SU-DHL-6 (cell line): ENCODE measurements around the gene DENND2A.

Experiments
- EZH2phosphoT487 ChIP-seq: fragments of 200-600 bp; sonication (generic), shearing (Covaris generic); conservative IDR thresholded peaks from 2 replicates; pipeline ENCODE4 v1.6.1; 2018; ENCODE audit warnings: mild to moderate bottlenecking, antibody characterized with exemption, low read length, moderate library complexity, mixed read lengths
- TF ChIP-seq, protein P1 (sequence below): fragments of 200-600 bp; sonication (generic); IDR thresholded peaks from one replicate; pipeline ENCODE4 v1.5.1; 2017; ENCODE audit warnings: antibody characterized with exemption, mild to moderate bottlenecking, low read length, moderate library complexity; ENCODE audit not compliant: insufficient read depth, poor library complexity, severe bottlenecking

DNA sequence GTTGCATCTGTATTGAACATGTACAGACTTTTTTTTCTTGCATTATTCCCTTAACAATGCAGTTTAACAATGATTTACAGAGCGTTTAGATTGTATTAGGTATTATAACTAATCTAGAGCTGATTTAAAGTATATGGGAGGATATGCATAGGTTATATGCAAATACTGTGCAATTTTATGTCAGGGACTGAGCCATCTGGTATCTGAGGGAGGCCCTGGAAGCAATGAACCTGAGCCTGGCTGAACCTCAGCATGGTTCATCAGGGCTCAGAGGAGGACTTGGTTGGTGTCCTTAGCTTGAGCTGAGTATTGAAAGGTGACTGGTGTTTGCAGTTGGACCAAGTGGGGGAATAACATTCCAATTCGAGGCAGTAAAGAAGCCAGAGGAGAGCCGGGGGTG, 36.9 kb upstream of the DENND2A start:
- TF ChIP-seq, protein P1, sequence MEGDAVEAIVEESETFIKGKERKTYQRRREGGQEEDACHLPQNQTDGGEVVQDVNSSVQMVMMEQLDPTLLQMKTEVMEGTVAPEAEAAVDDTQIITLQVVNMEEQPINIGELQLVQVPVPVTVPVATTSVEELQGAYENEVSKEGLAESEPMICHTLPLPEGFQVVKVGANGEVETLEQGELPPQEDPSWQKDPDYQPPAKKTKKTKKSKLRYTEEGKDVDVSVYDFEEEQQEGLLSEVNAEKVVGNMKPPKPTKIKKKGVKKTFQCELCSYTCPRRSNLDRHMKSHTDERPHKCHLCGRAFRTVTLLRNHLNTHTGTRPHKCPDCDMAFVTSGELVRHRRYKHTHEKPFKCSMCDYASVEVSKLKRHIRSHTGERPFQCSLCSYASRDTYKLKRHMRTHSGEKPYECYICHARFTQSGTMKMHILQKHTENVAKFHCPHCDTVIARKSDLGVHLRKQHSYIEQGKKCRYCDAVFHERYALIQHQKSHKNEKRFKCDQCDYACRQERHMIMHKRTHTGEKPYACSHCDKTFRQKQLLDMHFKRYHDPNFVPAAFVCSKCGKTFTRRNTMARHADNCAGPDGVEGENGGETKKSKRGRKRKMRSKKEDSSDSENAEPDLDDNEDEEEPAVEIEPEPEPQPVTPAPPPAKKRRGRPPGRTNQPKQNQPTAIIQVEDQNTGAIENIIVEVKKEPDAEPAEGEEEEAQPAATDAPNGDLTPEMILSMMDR, result no peak
- TF ChIP-seq EZH2phosphoT487, result no peak
